Umbilical cord (tissue), 2 donors: ENCODE results near the gene ANKRD13B. TPM values are rescaled to one million over a fixed set of nuclear protein-coding genes. Genes with fewer than 3 reads are reported as not detected.
A peak's percentile ranks its signal among the peaks of the same experiment; 100 is the strongest.

Experiments
- DNase-seq: peaks from one replicate; pipeline ENCODE4 v3.0.0-alpha.2; 2015; ENCODE audit warnings: low spot score
- total RNA-seq: library from RNA; depleted of rRNA; stranded (reverse); fragments of >200 nt; gene quantifications from one replicate; pipeline ENCODE4 v1.2.3, GENCODE V29; 2014; ENCODE audit warnings: low replicate concordance; ENCODE audit not compliant: insufficient read depth

ANKRD13B gene
- total RNA-seq, 1 donor from 2014 or later: 3.6 TPM

DNA sequence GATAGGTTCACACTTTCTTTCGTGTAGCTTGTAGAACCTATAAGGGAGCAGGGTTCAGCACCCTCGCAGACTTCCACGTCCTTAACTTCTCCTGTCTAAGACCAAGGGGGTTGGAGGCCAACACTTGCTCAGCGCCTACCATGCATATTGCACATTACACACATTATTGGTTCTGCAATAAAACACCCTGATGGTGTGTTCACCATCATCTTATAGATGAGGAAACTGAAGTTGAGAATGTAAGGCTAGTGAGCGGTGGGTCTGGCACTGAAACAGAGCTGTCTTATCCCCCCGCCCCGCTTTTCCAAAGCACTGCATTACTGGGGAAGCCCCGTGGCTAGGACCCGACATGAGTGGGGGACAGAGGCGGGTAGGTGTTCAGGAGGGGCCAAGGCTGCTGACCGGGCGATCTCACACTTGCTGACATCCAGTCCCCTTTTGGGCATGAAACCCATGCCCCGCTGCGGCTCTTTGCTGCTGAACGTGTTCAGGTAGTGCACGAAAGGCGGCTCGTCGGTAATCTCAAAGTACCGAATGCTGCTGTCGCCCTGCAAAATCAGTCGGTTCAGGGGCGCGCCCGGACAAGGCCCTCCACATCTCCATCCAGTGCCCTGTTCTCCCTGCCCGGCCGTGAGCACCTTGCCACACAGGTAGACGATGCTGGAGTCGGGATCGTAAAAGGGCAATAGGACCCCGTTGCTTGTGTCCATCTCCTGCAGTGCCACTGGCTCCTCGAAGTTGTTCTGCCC is 23.5 kb downstream of the ANKRD13B start:
- no peak for DNase-seq

GRCh38 chr17:29617125-29617480 is 24.2 kb downstream of the ANKRD13B start:
- DNase-seq: peak; percentile 51

- DNase-seq: no peak
These were observed 24.7 kb downstream of the ANKRD13B start for GRCh38 chr17:29617481-29618271.

- no peak for DNase-seq
These were observed 25.5 kb downstream of the ANKRD13B start for GRCh38 chr17:29618272-29619065.

- DNase-seq: no peak
These were observed 26.3 kb downstream of the ANKRD13B start for GRCh38 chr17:29619251-29619650.

GRCh38 chr17:29620271-29620670 is 27.3 kb downstream of the ANKRD13B start:
- DNase-seq: no peak

- DNase-seq: no peak
These were observed 28.0 kb downstream of the ANKRD13B start for GRCh38 chr17:29620779-29621500.

DNA sequence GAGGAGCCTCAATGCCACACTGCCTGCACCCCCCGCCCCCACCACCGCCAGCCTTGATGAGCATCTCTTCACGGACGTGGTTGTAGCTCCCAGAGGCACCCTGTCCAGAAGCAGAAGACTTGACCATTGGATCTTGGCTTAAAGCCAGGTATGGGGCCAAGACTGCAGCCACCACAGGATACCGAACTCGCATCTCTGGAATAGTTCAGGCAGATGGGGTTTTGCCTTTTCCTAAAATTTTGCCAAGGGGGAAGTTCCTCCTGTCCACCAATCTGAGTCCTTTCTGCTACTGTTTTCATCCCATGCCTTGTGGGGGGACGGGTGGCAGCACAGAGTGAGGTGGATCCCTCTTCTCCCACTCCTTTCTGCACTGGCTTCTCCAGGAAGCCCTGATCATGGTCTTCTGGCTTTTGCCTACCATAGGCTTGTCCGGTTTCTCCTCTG is 28.8 kb downstream of the ANKRD13B start:
- DNase-seq: no peak

DNA sequence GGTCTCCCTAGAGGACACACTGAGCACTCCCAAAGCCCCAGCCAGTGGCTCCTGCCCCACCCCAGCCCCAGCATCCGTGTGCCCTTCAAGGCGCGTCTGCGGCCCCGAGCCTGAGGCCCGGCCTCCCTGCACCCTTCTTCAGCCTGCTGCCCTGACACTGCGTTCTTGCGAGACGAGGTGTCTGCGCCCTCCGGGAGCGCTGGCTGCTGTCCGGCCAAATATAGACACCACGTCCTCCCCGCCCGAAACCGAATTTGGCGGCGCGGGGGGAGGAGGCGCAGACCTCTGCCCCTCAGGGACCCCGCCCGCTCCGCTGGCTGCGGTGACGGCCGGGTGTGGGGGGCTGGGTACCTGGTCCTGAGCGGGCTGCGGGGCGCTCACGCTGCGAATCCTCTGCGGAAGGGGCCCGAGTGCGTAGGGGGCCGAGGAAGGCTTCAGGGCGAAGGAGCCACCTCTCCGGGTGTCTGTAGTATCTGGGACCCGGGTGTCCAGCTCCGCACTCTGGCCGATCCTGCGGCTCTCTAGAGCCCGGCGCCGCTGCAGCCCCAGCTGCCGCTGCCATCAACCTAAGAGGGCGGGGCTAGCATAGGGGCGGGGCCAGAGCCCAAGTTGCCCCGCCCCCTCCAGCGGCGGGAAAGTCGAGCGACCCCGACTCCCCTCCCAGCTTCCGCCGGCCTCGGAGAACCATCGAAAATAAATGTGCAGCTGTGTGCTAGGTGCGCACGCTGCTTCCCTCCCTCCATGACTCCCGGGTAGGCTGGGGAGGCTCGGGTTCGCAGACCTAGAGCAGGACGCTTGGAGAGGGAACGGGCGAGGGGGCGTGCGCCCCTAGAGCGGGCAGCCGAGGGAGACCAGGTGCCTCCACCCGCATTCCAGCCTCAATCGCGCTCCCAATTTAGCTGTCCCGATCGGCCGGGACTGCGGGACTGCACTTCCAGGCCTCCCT is 29.7 kb downstream of the ANKRD13B start, which contains the start of gene CORO6:
CORO6 (minus strand) TSS at position 576 of the 946 bp plus-strand sequence. CDS start 1,491 bp downstream, outside the sequence.
- DNase-seq: peak; percentile 42

- DNase-seq: no peak
These were observed 30.3 kb downstream of the ANKRD13B start for GRCh38 chr17:29623283-29623647.

DNA sequence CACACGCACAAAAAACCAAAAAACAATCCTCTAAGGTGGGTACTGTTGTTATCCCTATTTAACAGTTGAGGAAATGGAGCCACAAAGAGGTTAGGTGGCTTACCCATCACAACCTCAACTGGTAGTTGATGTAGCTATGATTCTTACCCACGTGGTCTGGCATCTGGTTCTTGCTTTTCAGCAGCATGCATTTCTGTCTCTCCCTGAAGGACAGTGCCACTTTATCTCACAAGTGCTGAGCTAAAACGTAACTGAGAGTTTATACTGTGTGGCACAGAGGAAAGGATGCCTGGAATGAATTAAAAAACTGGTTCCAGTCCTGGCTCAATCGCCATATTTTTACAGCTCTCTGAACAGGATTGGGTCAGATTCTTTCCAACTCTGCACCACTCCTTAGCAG is 31.7 kb downstream of the ANKRD13B start:
- no peak for DNase-seq

- DNase-seq: no peak
These were observed 32.3 kb downstream of the ANKRD13B start for GRCh38 chr17:29625037-29625750.

DNA sequence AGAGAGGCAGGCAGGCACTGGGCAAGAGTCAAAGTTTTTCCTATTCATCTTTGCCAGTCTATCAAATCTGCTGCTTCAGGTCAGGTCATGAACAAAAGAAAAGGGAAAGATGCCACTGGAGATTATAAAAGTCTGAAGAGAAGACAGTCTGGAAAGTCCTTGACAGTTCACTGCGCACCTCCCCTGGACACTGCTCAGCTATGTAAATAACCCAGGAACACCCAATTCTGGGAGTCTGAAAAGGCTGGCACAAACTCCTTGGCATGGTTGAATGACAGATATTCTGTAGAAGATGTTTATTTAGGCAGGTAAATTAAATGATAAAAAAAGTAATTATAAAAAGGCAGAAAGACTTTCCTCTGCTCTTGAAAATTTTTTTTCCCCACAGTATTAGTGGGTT is 35.0 kb downstream of the ANKRD13B start:
- no peak for DNase-seq

GRCh38 chr17:29628644-29629043 is 35.7 kb downstream of the ANKRD13B start:
- no peak for DNase-seq

DNA sequence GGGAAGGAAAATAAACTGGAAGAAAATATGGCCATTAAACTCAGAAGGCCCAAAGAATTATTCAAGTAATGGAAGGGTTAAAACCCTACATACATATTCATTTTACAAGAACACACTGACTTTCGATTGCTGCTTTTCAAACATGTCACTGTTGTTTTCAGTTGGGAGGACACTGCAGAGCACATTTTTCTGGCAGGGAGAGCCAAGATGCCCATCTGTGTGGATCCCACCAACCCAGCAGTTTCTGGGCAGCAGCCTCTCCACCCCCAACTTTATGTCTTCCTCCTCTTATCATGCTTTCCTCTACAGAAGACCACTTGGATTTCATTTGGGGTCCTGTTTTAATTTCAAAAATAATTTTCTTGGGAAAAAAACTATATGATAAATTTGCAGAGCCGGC is 36.9 kb downstream of the ANKRD13B start:
- DNase-seq: no peak

GRCh38 chr17:29630630-29631193 is 37.8 kb downstream of the ANKRD13B start:
- no peak for DNase-seq

DNA sequence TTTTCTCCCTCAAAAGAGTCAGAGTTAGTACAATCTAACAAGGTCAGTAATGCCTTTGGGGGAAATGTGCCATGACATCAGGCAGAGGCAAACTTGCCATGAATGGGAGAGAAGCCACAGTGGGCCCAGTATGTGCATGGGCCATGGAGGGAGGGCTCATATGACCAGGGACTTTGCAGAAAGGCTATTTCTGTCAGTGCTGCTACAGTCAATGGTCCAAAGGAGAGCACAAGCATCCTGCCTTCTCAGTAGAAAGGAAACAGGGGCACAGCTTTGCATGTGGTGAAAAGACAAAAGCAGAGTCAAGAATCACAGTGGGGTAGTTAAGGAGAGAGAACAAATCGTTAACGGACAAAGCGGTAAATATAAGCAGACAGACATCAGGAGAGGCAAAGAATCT is 41.0 kb downstream of the ANKRD13B start:
- no peak for DNase-seq

DNA sequence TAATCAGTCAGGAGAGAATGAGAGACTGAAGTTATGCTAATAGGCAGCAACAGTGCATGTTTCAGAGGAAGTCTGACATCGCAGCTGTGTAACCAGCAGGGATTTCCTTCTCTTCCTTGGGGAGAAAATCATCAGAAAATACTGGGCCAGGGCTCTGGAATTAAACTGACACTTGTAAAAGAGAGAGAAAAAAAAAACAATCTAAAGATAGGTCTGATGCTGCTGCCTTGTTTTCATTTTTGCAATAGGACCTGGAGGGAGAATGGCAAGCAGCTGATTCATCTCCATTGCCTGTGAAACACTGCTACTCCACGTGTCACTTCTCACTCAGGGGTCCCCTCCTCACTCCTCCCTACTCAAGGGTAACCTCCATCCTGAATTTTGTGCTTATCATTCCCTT is 47.5 kb downstream of the ANKRD13B start:
- DNase-seq: no peak

DNA sequence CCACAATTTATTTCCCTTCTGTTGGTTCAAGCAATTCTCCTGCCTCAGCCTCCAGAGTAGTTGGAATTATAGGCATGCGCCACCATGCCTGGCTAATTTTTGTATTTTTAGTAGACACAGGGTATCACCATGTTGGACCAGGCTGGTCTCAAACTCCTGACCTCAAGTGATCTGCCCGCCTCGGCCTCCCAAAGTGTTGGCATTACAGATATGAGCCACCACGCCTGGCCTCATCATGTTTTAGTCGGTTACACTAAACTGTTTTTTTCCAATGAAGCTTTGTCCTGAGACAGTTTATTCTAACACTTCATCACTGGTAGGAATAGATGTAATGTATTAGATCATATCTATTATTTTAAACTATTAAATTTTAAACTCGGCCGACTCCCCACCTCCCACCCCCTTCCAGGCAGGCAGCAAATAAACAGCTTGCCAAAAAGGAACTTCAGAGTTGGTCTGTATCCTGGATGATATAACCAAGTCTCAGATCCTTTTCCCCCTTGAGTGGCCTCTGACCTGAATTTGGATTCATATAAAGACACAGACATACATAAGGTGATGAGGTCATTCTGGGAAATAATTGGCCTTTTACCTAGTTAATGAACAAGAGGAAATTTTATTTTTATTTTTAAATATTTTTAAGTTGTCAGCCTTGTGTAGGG is 48.2 kb downstream of the ANKRD13B start:
- DNase-seq: no peak
